HG03060 (cell line): ENCODE measurements around the gene GLB1L2.
"Not testable (repeated sequence)": the region's sequence is repeated elsewhere in the genome, so short reads cannot be mapped to it uniquely, and the experiment has no call there.

Experiments used
- ATAC-seq: cut with Tn5 transposase; IDR thresholded peaks from one replicate; pipeline ENCODE4 v1.9.1; 2021; ENCODE audit warnings: low read depth, moderate number of reproducible peaks; ENCODE audit not compliant: unreplicated experiment

GLB1L2 gene

DNA sequence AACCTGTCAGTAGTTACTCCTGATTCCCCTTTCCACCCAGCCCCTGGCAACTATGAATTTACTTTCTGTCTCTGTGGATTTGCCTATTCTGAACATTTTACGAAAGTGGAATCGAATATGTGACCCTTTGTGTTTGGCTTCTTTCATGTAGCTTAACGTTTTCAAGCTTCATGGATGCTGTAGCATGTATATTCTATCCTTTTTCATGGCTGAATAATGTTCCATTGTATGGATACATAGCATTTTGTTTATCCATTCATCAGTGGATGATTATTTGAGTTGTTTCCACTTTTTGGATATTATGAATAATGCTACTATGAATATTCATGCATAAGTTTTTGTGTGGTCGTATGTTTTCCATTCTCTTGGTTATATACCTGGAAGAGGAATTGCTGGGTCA lies 9.2 kb upstream of the GLB1L2 start:
- no peak for ATAC-seq

DNA sequence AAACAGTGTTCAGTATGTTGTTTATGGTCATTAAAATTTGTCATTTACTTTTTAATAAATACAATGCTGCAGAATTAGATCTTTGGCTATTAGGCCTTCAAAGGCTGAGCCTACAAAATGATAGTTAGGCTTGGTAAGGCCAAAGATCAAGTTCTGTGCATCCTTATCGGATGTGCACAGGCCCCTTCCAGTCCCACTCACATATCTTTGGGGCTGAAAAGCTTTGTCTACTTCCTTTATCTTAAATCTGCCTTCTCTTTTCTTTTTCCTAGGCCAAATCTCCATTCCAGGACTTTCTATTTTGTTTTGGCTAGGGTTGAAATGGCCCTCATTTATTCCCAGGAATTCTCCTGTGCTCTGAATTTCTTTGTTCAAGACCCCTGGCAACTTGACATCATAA lies 3.4 kb upstream of the GLB1L2 start:
- no peak for ATAC-seq

DNA sequence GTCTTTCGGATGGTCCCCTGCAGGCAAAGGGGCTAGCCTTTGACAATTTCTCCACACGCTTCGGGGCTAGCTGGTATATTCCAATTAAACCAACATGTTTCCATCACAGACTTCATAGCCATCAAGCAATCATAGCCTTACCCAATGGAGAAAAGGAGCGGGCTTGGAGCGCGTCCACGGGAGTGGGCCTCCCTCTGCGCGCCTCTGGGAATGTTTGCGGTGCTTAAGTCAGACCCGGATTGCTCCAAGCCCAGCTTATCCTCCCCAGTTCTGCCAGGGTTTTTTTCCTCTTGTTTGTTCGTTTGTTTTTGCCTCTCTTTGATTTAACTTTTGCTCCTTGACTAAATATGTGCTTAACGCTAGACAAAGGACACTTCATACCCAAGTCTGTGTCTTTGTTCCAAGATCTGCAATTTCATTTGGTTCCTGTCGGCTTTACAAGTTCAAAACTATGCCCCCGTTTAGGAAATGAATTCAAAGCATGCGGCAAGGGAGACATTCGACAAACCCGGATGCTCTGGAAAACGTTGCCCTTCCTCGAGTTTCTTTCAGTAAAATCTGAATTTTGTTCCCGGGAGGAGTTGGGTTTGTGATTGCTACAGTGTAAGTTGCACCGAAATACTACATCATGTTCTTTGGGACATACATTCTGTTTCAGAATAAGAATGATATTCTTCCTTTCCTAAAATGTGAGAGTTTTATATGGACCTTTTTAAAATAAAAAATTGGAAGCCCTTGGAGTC lies 1.0 kb upstream of the GLB1L2 start:
- ATAC-seq: no peak

GRCh38 chr11:134332189-134332631 lies 422 bp downstream of the GLB1L2 start:
- ATAC-seq: no peak

- no peak for ATAC-seq
These were observed 994 bp downstream of the GLB1L2 start for GRCh38 chr11:134332782-134333181.

- no peak for ATAC-seq
These were observed 1.5 kb downstream of the GLB1L2 start for GRCh38 chr11:134333312-134333711.

DNA sequence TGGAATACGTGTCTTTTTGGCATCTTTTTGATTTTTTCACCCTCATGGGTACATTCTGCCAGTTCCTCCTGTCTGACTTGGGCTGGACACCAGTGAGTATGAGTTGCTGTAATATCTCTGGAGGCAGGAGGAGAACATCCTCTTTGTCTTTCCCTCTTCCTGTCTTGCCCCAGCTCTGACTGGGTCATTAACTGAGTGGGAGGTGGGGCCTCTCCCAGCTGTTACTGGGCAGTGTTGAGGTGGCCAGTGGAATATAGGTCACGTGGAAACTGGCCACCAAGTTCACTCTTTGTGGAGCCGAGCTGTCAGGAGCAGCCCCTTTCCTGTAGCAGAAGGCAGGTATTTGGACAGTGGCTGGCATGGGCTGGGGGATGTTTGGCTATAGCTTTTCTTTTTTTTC lies 2.2 kb downstream of the GLB1L2 start:
- no peak for ATAC-seq

DNA sequence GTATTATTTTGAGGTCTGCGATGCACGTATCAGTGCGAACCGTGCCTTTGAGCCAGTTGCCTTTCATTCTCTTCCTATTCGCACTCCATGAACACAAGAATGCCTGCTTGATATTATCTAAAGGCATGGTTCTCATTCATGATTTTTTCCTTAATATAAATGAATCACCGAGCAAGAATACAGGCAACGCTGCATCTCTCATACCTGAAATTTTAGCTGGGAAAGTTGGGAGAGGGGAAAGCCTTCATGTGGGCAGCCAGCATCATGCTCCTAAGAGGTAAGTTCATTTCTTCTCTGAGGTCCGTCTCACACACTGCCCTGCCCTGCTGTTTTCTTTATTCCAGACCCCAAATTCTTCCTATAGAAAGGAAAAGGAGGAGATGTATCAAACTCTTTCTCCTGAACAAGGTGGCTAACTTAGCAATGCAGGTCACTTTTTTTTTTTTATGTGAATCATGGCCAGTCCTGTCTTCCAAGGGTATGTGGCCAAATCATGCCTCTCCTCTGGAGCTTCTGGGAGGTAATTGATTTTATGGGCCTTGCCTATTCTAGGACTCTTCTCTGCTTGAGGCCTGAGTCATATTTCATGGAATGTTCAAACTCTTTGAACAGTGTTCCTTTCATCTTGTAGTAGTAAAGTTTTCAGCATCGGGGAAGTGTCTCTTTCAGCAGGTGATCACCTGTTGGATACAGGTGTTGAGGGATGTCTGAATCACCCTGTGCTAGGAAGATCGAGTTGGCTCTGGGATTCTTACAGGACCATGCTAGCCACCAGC lies 3.2 kb downstream of the GLB1L2 start:
- no peak for ATAC-seq

GRCh38 chr11:134337051-134337450 lies 5.3 kb downstream of the GLB1L2 start:
- no peak for ATAC-seq

DNA sequence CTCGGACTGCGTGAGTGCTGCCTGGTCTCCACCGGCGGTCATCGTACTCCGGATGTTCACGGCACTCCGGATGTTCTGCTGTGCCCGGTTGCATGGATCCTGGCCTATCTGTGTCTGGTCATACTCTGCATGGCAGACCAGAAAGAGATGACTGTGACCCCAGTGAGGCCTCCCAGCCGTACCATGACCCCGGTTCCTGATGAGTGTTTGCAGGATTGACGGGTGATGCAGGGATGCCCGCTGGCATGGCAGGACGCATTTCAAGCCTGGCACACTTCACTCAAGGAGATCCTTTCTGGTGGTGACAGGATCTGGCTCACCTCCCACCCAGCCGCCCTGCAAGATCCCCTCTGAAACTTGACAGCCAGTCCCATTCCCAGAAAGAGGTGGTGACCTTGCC lies 6.3 kb downstream of the GLB1L2 start:
- ATAC-seq: no peak

DNA sequence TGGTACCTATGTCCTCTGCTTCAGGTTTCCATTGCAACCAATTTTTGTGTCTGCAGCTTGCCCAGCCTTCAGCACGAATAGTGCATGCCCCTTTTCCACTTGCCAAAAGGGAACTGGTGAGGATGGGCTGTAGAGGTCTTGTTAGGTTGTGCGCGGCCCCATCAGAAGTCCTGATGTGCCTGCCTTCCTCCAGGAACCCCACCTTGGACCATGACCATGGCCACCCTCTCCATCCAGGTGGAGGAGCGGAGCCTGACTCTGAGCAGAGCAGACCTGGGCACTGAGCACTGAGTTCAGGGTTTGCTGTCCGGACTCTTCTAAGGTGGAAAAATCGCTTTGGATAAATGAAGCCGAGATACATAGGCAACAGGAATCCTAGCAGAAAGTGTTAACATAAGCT lies 6.9 kb downstream of the GLB1L2 start:
- no peak for ATAC-seq

GRCh38 chr11:134339756-134340155 lies 8.0 kb downstream of the GLB1L2 start:
- no peak for ATAC-seq

DNA sequence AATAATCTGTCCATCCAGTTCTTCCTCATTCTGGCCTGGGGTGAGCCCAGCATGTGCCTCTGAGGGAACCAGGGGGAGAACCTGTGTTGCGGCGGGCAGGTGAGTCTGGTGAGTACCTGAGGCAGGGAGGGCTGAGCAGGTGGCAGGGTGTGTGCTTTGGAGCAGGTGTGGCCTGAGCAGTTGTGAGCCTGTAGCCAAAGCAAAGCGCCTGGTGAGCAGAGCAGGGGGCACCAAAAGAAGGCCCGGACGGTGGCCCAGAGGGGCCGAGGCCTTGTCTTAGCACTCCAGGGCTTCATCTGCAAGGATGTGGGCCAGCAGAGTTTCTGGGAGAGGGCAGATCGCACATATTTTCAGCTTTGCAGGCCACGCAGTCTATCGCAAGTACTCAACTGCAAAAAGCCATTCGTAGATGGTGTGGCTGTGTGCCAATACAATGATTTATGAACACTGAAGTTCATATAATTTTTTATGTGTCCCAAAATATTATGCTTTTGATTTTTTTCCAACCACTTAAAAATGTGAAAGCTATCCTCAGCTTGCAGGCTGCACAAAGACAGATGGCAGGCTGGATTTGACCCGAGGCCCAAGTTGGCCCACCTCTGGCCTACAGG lies 8.7 kb downstream of the GLB1L2 start:
- no peak for ATAC-seq

DNA sequence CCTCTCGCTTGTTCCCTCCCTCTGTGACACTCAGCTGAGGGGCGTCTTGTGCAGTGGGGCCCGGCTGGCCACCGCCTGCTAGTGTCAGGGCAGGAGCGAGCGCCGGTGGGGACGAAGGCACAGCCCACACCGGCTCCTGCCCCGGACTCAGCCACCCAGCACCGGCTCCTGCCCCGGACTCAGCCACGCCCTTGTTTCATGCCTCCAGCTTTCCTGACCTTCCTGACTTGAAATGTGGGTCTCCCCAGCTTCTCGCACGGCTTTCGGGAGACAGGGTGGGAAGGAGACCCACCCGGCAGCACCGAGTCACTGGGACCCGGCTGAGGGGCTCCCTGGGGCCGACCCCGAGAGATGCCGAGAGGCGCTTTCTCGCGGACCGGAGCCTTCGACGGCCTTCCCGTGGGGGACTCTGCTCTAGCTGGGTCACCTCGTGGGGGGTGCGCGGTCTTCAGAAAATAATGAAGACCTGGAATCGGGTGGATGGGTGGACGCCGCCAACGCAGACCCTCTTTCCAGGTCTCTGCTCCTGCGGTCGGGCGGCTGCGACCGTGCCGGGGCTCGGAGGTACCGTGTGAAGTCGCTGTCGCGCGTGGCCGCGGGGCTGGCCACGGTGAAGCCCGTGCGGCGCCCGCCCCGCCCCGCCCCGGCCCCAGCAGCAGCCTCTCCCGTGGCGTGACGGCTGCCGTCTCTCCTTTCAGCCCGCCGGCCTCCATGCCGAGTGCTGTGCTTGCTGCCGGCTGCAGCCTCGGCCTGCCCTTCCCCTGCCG lies 10.2 kb downstream of the GLB1L2 start:
- ATAC-seq: no peak

DNA sequence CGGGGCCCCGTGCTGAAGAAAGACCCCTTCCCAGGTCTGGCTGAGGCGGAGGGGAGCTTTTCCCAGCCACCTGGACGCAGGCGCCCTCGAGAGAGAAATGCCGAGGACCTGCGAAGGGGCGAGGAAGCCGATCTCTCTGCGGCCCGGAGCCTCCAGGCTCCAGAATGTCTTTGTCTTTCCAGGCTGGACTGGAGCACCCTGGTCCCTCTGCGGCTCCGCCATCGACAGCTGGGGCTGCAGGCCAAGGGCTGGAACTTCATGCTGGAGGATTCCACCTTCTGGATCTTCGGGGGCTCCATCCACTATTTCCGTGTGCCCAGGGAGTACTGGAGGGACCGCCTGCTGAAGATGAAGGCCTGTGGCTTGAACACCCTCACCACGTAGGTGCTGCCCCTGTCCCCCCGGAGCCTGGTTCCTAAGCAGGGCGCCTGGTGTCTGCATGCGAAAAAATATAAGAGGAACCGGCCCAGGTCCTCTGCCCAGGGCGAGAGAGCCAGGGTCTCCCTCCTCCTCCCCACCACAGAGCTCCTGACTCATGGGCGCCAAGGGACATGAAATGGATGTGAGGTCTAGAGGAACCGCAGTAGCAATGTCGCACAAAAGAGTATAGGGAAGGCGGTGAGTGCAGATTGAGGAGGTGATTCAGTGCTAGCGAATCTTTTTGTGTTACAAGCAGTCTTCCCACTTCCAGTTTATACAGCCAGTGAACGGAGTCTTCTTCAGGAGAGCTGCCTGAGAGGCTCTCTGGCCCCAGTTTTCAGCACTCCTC lies 11.0 kb downstream of the GLB1L2 start:
- no peak for ATAC-seq

DNA sequence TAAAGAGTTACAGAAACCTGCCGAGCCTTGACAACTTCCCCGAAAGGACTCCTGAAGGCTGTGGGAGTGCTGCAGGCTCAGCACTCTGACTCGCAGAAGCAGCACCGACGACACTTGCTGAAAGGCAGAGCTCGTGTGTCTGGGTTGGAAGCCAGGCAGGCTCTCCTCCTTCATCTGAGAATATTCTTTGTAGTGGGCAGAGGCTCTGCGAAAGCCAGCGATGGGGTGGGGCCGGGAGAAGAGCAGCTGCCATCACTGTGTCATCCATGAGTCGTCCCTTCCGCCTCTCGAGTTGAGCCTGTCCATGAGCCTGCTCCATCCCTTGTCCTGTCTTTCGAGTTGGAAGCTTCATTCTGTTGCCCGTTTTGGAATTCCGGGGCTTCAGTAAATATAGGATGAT lies 11.9 kb downstream of the GLB1L2 start:
- ATAC-seq: no peak

- not testable (repeated sequence) for ATAC-seq
These were observed 12.9 kb downstream of the GLB1L2 start for GRCh38 chr11:134344497-134345236.

- ATAC-seq: no peak
These were observed 13.4 kb downstream of the GLB1L2 start for GRCh38 chr11:134345237-134345550.

DNA sequence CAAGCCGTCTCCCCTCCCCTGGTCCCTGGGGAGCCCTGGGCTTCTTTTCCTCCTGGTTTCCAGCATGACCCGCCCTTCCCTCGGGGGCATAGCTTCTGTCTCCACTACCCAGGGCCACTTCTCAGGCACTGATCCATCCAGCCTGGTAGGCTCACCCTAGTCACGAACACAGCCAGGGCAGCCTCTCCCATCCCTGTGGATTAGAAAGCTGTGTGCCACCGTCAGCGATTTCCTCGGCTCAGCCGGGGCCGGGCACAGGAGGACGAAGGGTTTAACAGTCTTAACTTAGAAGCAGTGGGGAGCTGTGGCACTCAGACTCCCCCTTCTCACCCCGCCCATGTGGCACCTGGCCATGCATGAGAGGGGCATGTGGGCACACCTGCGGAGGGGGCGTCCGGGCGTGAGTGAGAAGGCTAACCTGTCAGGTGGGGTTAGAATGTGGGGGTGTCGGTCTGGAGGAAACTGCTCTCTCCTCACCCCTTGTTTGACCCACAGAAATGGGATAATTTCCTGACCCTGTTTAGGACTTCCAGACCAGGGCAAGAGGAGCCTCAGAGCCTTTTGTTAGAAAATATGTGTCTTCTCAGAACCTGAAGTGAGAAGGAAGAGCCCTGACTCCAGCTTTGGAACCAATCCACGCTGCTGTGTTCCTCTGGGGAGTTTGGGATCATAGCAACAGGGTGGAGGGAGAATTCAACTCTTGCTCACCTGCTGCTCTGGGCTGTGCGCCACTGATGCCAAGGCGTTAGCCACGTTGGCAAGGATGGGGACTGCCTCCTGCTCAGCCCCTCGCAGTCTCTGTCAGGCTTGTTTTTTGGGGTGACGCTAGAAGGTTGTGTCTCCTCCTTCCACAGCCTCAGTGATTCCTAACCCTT lies 14.6 kb downstream of the GLB1L2 start:
- no peak for ATAC-seq
